ENCODE measurements around the gene MEF2C. TPM values are rescaled to one million over a fixed set of nuclear protein-coding genes. Genes with fewer than 3 reads are reported as not detected.

Gene MEF2C
- total RNA-seq, 2 experiments from 2014 or later = 0.60 to 0.87 TPM

DNA sequence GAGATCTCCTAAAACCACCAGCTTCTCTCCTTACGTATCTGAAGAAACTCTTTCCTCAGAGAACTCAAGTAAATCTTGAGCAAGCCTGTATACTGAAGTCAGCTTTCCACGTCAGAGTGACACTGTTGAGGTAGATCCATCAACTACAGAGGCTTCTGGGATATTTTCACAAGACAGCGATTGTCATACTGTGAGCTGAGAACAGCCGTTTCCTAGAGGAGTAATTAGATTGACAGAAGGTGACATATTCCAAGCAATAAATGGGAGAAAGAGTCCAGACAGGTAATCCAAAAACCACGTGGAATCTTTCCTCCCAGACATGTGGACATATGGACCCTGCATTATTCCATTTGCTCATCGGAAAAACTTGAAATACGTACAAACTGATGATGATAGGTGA, 117.2 kb downstream of the MEF2C start:
- peaks cover 4% of the 10 kb centered on the region for H3K27me3 Mint-ChIP-seq
- H3K4me1 Mint-ChIP-seq (ENCODE audit: low read depth) = no peaks in the 10 kb centered on the region
- Histone ChIP-seq H3K9me3 (ENCODE audit: control insufficient read depth in 1 of 2, insufficient read depth in 1 of 2, low read length in 2 of 2) (no peaks in the 10 kb centered on the region), H3K4me1 (ENCODE audit: insufficient read depth, low read length) (no peaks in the 10 kb centered on the region), H3K27ac (ENCODE audit: low read depth in 1 of 2, low read length in 2 of 2) (no peak overlapping the region), H3K36me3 (ENCODE audit: insufficient read depth, low read length) (no peaks in the 10 kb centered on the region), H3K27me3 (ENCODE audit: control insufficient read depth in 1 of 2, insufficient read depth in 2 of 2, low read length in 2 of 2) (no peaks in the 10 kb centered on the region), H3K4me3 (ENCODE audit: low read length) (no peak overlapping the region)
- H3K36me3 Mint-ChIP-seq (ENCODE audit: low read depth) = no peaks in the 10 kb centered on the region
- ChIA-PET CTCF (no interaction called here), POLR2A (no interaction called here)
- no peaks in the 10 kb centered on the region for H3K9me3 Mint-ChIP-seq
- DNase-seq (no peak), ATAC-seq (ENCODE audit: poor library complexity) (no peak)
- no peak overlapping the region for H3K27ac Mint-ChIP-seq
- intact Hi-C loops (cut with DNase I, micrococcal nuclease) = no loop called here
- TF ChIP-seq, protein P1, sequence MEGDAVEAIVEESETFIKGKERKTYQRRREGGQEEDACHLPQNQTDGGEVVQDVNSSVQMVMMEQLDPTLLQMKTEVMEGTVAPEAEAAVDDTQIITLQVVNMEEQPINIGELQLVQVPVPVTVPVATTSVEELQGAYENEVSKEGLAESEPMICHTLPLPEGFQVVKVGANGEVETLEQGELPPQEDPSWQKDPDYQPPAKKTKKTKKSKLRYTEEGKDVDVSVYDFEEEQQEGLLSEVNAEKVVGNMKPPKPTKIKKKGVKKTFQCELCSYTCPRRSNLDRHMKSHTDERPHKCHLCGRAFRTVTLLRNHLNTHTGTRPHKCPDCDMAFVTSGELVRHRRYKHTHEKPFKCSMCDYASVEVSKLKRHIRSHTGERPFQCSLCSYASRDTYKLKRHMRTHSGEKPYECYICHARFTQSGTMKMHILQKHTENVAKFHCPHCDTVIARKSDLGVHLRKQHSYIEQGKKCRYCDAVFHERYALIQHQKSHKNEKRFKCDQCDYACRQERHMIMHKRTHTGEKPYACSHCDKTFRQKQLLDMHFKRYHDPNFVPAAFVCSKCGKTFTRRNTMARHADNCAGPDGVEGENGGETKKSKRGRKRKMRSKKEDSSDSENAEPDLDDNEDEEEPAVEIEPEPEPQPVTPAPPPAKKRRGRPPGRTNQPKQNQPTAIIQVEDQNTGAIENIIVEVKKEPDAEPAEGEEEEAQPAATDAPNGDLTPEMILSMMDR (IDR thresholded peaks at IDR 0.05) = no peak
- no peak overlapping the region for H3K4me3 Mint-ChIP-seq

DNA sequence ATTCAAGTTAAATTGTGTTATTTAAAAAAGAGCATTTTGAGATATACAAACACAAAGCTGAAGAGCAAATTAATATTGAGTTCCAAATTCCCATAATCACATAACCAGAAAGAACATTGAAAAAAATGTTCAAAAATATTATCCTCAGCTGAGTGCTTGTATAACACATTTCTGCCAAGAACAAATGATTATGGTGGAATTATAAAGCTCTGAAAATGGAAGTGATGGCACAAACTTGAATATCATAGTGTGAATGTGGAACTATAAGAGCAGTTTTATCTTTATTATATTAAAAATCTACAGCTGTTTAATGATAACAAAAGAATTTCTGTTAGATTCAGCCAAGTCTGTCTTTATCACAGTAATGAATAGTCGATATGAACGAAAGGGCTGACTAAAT, 117.8 kb downstream of the MEF2C start:
- TF ChIP-seq, protein P1 (IDR thresholded peaks at IDR 0.05) = no peak
- H3K27me3 ChIP-seq (ENCODE audit: control insufficient read depth in 1 of 2, insufficient read depth in 2 of 2, low read length in 2 of 2) = no peaks in the 10 kb centered on the region
- no peaks in the 10 kb centered on the region for H3K4me1 Mint-ChIP-seq (ENCODE audit: low read depth)
- DNase-seq (no peak), ATAC-seq (ENCODE audit: poor library complexity) (no peak)
- no peak overlapping the region for H3K27ac ChIP-seq (ENCODE audit: low read depth in 1 of 2, low read length in 2 of 2)
- CTCF ChIA-PET = no interaction called here
- H3K4me1 ChIP-seq (ENCODE audit: insufficient read depth, low read length) = no peaks in the 10 kb centered on the region
- H3K27me3 Mint-ChIP-seq = peaks cover 4% of the 10 kb centered on the region
- intact Hi-C loops (cut with DNase I, micrococcal nuclease) = no loop called here
- H3K9me3 Mint-ChIP-seq = no peaks in the 10 kb centered on the region
- H3K4me3 ChIP-seq (ENCODE audit: low read length) = no peak overlapping the region
- H3K36me3 ChIP-seq (ENCODE audit: insufficient read depth, low read length) = no peaks in the 10 kb centered on the region
- no peak overlapping the region for H3K4me3 Mint-ChIP-seq
- POLR2A ChIA-PET = no interaction called here
- no peak overlapping the region for H3K27ac Mint-ChIP-seq
- H3K36me3 Mint-ChIP-seq (ENCODE audit: low read depth) = no peaks in the 10 kb centered on the region
- no peaks in the 10 kb centered on the region for H3K9me3 ChIP-seq (ENCODE audit: control insufficient read depth in 1 of 2, insufficient read depth in 1 of 2, low read length in 2 of 2)

DNA sequence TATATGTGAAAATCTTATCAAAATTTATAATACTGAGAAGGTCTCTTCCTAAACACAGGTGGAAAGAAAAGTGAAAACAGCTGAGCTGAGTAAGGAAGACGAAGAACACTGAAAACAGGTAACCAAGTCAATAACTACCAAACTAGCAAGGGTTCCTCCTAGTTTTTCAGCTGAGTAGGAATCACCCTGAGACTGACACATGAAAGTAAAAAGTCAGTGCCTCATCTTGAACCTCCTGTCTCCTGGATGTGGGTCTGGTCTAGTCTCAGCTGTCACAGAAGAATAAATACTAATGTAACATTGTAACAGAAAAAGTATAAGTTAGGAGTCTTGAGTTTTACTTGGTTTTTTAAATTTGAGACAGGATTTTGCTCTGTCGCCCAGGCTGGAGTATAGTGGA, 121.0 kb downstream of the MEF2C start:
- no peaks in the 10 kb centered on the region for H3K9me3 Mint-ChIP-seq
- H3K9me3 ChIP-seq (ENCODE audit: control insufficient read depth in 1 of 2, insufficient read depth in 1 of 2, low read length in 2 of 2) = no peaks in the 10 kb centered on the region
- H3K27me3 ChIP-seq (ENCODE audit: control insufficient read depth in 1 of 2, insufficient read depth in 2 of 2, low read length in 2 of 2) = no peaks in the 10 kb centered on the region
- H3K27ac ChIP-seq (ENCODE audit: low read depth in 1 of 2, low read length in 2 of 2) = no peak overlapping the region
- DNase-seq = no peak
- ChIA-PET CTCF (no interaction called here), POLR2A (no interaction called here)
- H3K27me3 Mint-ChIP-seq = peaks cover 4% of the 10 kb centered on the region
- ATAC-seq (ENCODE audit: poor library complexity) = no peak
- no peak overlapping the region for H3K4me3 Mint-ChIP-seq
- H3K36me3 ChIP-seq (ENCODE audit: insufficient read depth, low read length) = no peaks in the 10 kb centered on the region
- H3K4me3 ChIP-seq (ENCODE audit: low read length) = no peak overlapping the region
- H3K27ac Mint-ChIP-seq = no peak overlapping the region
- no peaks in the 10 kb centered on the region for H3K36me3 Mint-ChIP-seq (ENCODE audit: low read depth)
- no peaks in the 10 kb centered on the region for H3K4me1 Mint-ChIP-seq (ENCODE audit: low read depth)
- intact Hi-C loops (cut with DNase I, micrococcal nuclease) = no loop called here
- no peaks in the 10 kb centered on the region for H3K4me1 ChIP-seq (ENCODE audit: insufficient read depth, low read length)
- TF ChIP-seq, protein P1 (IDR thresholded peaks at IDR 0.05) = no peak
